SK-N-SH (cell line): ENCODE data around the gene PYY. TPM values are rescaled to one million over a fixed set of nuclear protein-coding genes. Genes with fewer than 3 reads are reported as not detected.
"Not testable (repeated sequence)": the region's sequence is repeated elsewhere in the genome, so short reads cannot be mapped to it uniquely, and the experiment has no call there.

Source experiments
- CTCF ChIA-PET: fragments of 300-600, 350-600 bp; formaldehyde crosslinking; extraction: SDS; loops from one replicate; lab custom pipeline; 2021; lab: Yijun Ruan, JAX
- POLR2A ChIA-PET: fragments of 350-600 bp; sonication (Branson Sonifier 250); formaldehyde crosslinking; extraction: SDS; loops from one replicate; lab custom pipeline; 2020; ENCODE audit warnings: antibody characterized with exemption, inconsistent platforms; lab: Yijun Ruan, JAX
- DNase-seq: peaks from one replicate; pipeline ENCODE4 v3.0.0; 2012
- H2AFZ ChIP-seq: fragments of 200-600 bp; sonication (generic); 2 replicates; pipeline ENCODE4 v1.8.1; 2016; ENCODE audit warnings: antibody characterized with exemption, mild to moderate bottlenecking, low read depth
- H3F3A ChIP-seq: fragments of 200-600 bp; sonication (generic); replicated peaks from 2 replicates; pipeline ENCODE3; 2016; ENCODE audit warnings: antibody characterized with exemption, mild to moderate bottlenecking; ENCODE audit not compliant: insufficient read depth
- H3K27ac ChIP-seq, 2 experiments: fragments of 200-500 bp in 1 of 2; fragments of 200-600 bp in 1 of 2; sonication (Bioruptor generic) in 1 of 2; sonication (generic), shearing (Covaris generic) in 1 of 2; 2 replicates each; pipeline versions ENCODE4 v1.5.1 to v1.6.1; 2014 to 2016; ENCODE audit warnings: low read depth in 2 of 2, inconsistent platforms in 1 of 2, low read length in 1 of 2, mild to moderate bottlenecking in 1 of 2, mixed read lengths in 1 of 2
- H3K27me3 ChIP-seq: fragments of 200-600 bp; sonication (generic), shearing (Covaris generic); 2 replicates; pipeline ENCODE4 v1.6.1; 2016; ENCODE audit warnings: mixed run types; ENCODE audit not compliant: insufficient read depth
- H3K36me3 ChIP-seq, 2 experiments: fragments of 200-500 bp in 1 of 2; fragments of 200-600 bp in 1 of 2; sonication (Bioruptor generic) in 1 of 2; sonication (generic) in 1 of 2; replicated peaks in 1 of 2; 2 replicates each; pipeline versions ENCODE3 to v1.5.1; 2014 to 2016; ENCODE audit warnings: low read length in 1 of 2, mild to moderate bottlenecking in 1 of 2; ENCODE audit not compliant: insufficient read depth in 2 of 2, control insufficient read depth in 1 of 2
- H3K4me1 ChIP-seq, 2 experiments: fragments of 200-500 bp in 1 of 2; fragments of 200-600 bp in 1 of 2; sonication (Bioruptor generic) in 1 of 2; sonication (generic), shearing (Covaris generic) in 1 of 2; 2 replicates each; pipeline versions ENCODE4 v1.5.1 to v1.6.1; 2014 to 2016; ENCODE audit warnings: low read depth in 1 of 2, low read length in 1 of 2, mixed run types in 1 of 2; ENCODE audit not compliant: insufficient read depth in 2 of 2, control insufficient read depth in 1 of 2
- H3K4me2 ChIP-seq: fragments of 200-600 bp; sonication (generic), shearing (Covaris generic); 2 replicates; pipeline ENCODE4 v1.6.1; 2017; ENCODE audit warnings: mixed run types
- H3K4me3 ChIP-seq, 2 experiments: fragments of 200-500 bp in 1 of 2; fragments of 200-600 bp in 1 of 2; sonication (Bioruptor generic) in 1 of 2; sonication (generic), shearing (Covaris generic) in 1 of 2; 2 replicates each; pipeline versions ENCODE4 v1.5.1 to v1.8.1; 2014 to 2016; ENCODE audit warnings: low read depth in 2 of 2, inconsistent platforms in 1 of 2, low read length in 1 of 2, mild to moderate bottlenecking in 1 of 2, mixed read lengths in 1 of 2, moderate library complexity in 1 of 2
- H3K79me2 ChIP-seq: fragments of 200-600 bp; sonication (generic); 2 replicates; pipeline ENCODE4 v1.8.1; 2017; ENCODE audit warnings: mild to moderate bottlenecking; ENCODE audit not compliant: insufficient read depth
- H3K9ac ChIP-seq: fragments of 200-600 bp; sonication (generic); 2 replicates; pipeline ENCODE4 v1.6.1; 2017; ENCODE audit warnings: mixed run types
- H3K9me2 ChIP-seq: fragments of 200-600 bp; sonication (generic); 2 replicates; pipeline ENCODE4 v1.6.1; 2017; ENCODE audit warnings: mixed run types
- H3K9me3 ChIP-seq: fragments of 200-600 bp; sonication (generic); 2 replicates; pipeline ENCODE4 v1.6.1; 2017; ENCODE audit warnings: mixed run types, mild to moderate bottlenecking, moderate library complexity
- H4K20me1 ChIP-seq: fragments of 200-600 bp; sonication (generic); 2 replicates; pipeline ENCODE4 v1.6.1; 2017; ENCODE audit warnings: mild to moderate bottlenecking, mixed run types; ENCODE audit not compliant: insufficient read depth
- CHD2 ChIP-seq: fragments of 150-350 bp; IDR thresholded peaks from 2 replicates; pipeline ENCODE4 v1.6.1; 2018; ENCODE audit warnings: low read length; ENCODE audit not compliant: partially characterized antibody
- JUND ChIP-seq: IDR thresholded peaks from 2 replicates; pipeline ENCODE4 v1.4.0; 2012
- MXI1 ChIP-seq: IDR thresholded peaks from 2 replicates; pipeline ENCODE4 v1.6.1; 2012; ENCODE audit warnings: mild to moderate bottlenecking, low read depth, low read length, improper control_type of control experiment
- NFIC ChIP-seq: IDR thresholded peaks from 2 replicates; pipeline ENCODE4 v1.4.0; 2012; ENCODE audit warnings: borderline replicate concordance
- NRF1 ChIP-seq: IDR thresholded peaks from 2 replicates; pipeline ENCODE4 v1.6.1; 2012; ENCODE audit warnings: low read depth, mild to moderate bottlenecking, low read length
- RCOR1 ChIP-seq: fragments of 150-350 bp; IDR thresholded peaks from 2 replicates; pipeline ENCODE4 v1.6.1; 2017; ENCODE audit warnings: antibody characterized with exemption, low read length
- TAF1 ChIP-seq: IDR thresholded peaks from 2 replicates; pipeline ENCODE4 v1.6.1; 2012; ENCODE audit warnings: low read depth, mild to moderate bottlenecking, low read length, moderate library complexity, borderline replicate concordance
- TCF12 ChIP-seq: IDR thresholded peaks from 2 replicates; pipeline ENCODE4 v1.4.0; 2012
- TEAD4 ChIP-seq: IDR thresholded peaks from 2 replicates; pipeline ENCODE4 v1.4.0; 2012; ENCODE audit warnings: mild to moderate bottlenecking, borderline replicate concordance; ENCODE audit not compliant: insufficient read depth
- YY1 ChIP-seq: IDR thresholded peaks from 2 replicates; pipeline ENCODE4 v1.4.0; 2012; ENCODE audit warnings: low read depth, mild to moderate bottlenecking
- WGBS: methylation state at CpG from one replicate; pipeline ENCODE4 v1.1.6; 2017; ENCODE audit warnings: low lambda C conversion rate; 5-methylcytosine and 5-hydroxymethylcytosine counted together
- polyA plus RNA-seq, 3 experiments: library from polyadenylated mRNA; depleted of rRNA; stranded (reverse); fragments of >200 nt; gene quantifications; 2 replicates each; pipeline ENCODE4 v1.2.3, GENCODE V29; 2012
- TF ChIP-seq, protein P1 (sequence below): fragments of 200-600 bp; sonication (generic); IDR thresholded peaks from 2 replicates; pipeline ENCODE4 v1.6.1; 2017; ENCODE audit warnings: antibody characterized with exemption, mild to moderate bottlenecking, moderate library complexity
- TF ChIP-seq, protein P2 (sequence below): fragments of 150-350 bp; IDR thresholded peaks from 2 replicates; pipeline ENCODE4 v1.6.1; 2016; ENCODE audit warnings: mild to moderate bottlenecking, low read depth, low read length
- TF ChIP-seq, protein P3 (sequence below): IDR thresholded peaks from 2 replicates; pipeline ENCODE4 v1.6.1; 2012; ENCODE audit warnings: mild to moderate bottlenecking, low read depth, low read length, moderate library complexity
- TF ChIP-seq, protein P4 (sequence below): IDR thresholded peaks from 2 replicates; pipeline ENCODE4 v1.4.0; 2012; ENCODE audit warnings: low read depth, borderline replicate concordance
- TF ChIP-seq, protein P5 (sequence below): IDR thresholded peaks from 2 replicates; pipeline ENCODE4 v1.4.0; 2012; ENCODE audit warnings: low read depth, borderline replicate concordance
- TF ChIP-seq, protein P6 (sequence below): fragments of 150-350 bp; IDR thresholded peaks from 2 replicates; pipeline ENCODE4 v1.6.1; 2017; ENCODE audit warnings: antibody characterized with exemption, low read length, low read depth, borderline replicate concordance

Gene PYY
- polyA plus RNA-seq, 1 of the 3 experiments (the other 2 are of a cell fraction), result 0.21 TPM

DNA sequence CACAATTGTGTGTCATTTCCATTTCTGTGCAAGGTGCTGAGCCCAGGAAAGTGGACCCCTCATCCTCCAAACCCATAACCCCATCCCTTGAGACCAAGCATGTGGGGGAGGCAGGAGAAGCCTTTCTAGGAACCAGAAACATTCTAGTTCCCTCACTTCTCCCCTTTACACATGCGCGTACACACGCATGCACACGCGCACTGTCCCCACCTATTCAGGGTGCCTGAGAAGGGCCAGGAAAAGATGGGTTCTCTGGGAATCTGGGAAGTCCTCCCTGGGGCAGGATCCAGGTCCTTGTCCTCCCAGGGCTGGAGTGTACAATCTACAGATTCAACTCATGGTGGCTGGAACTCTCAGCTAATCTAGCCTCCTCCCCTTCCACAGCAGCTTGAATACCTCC lies 13.9 kb downstream of the PYY start:
- Histone ChIP-seq H3K9me3 (no peaks in the 10 kb centered on the region), H2AFZ (no peak overlapping the region), H4K20me1 (no peaks in the 10 kb centered on the region), H3K27ac (no peak overlapping the region), H3K4me2 (no peak overlapping the region), H3K79me2 (no peaks in the 10 kb centered on the region), H3F3A (no peaks in the 10 kb centered on the region), H3K27me3 (no peaks in the 10 kb centered on the region), H3K4me1 (peaks cover 0 to 7% of the 10 kb centered on the region in 2 experiments; a peak in 1 of 4 replicates), H3K9ac (no peak overlapping the region), H3K9me2 (no peaks in the 10 kb centered on the region), H3K4me3 (no peak overlapping the region), H3K36me3 (no peaks in the 10 kb centered on the region)
- TF ChIP-seq, protein P1, sequence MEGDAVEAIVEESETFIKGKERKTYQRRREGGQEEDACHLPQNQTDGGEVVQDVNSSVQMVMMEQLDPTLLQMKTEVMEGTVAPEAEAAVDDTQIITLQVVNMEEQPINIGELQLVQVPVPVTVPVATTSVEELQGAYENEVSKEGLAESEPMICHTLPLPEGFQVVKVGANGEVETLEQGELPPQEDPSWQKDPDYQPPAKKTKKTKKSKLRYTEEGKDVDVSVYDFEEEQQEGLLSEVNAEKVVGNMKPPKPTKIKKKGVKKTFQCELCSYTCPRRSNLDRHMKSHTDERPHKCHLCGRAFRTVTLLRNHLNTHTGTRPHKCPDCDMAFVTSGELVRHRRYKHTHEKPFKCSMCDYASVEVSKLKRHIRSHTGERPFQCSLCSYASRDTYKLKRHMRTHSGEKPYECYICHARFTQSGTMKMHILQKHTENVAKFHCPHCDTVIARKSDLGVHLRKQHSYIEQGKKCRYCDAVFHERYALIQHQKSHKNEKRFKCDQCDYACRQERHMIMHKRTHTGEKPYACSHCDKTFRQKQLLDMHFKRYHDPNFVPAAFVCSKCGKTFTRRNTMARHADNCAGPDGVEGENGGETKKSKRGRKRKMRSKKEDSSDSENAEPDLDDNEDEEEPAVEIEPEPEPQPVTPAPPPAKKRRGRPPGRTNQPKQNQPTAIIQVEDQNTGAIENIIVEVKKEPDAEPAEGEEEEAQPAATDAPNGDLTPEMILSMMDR, result no peak
- TF ChIP-seq, protein P2, sequence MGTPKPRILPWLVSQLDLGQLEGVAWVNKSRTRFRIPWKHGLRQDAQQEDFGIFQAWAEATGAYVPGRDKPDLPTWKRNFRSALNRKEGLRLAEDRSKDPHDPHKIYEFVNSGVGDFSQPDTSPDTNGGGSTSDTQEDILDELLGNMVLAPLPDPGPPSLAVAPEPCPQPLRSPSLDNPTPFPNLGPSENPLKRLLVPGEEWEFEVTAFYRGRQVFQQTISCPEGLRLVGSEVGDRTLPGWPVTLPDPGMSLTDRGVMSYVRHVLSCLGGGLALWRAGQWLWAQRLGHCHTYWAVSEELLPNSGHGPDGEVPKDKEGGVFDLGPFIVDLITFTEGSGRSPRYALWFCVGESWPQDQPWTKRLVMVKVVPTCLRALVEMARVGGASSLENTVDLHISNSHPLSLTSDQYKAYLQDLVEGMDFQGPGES, result no peak
- no peak for TF ChIP-seq CHD2
- no peak for TF ChIP-seq TCF12
- no peak for TF ChIP-seq TAF1
- no peak for TF ChIP-seq YY1
- TF ChIP-seq, protein P3, sequence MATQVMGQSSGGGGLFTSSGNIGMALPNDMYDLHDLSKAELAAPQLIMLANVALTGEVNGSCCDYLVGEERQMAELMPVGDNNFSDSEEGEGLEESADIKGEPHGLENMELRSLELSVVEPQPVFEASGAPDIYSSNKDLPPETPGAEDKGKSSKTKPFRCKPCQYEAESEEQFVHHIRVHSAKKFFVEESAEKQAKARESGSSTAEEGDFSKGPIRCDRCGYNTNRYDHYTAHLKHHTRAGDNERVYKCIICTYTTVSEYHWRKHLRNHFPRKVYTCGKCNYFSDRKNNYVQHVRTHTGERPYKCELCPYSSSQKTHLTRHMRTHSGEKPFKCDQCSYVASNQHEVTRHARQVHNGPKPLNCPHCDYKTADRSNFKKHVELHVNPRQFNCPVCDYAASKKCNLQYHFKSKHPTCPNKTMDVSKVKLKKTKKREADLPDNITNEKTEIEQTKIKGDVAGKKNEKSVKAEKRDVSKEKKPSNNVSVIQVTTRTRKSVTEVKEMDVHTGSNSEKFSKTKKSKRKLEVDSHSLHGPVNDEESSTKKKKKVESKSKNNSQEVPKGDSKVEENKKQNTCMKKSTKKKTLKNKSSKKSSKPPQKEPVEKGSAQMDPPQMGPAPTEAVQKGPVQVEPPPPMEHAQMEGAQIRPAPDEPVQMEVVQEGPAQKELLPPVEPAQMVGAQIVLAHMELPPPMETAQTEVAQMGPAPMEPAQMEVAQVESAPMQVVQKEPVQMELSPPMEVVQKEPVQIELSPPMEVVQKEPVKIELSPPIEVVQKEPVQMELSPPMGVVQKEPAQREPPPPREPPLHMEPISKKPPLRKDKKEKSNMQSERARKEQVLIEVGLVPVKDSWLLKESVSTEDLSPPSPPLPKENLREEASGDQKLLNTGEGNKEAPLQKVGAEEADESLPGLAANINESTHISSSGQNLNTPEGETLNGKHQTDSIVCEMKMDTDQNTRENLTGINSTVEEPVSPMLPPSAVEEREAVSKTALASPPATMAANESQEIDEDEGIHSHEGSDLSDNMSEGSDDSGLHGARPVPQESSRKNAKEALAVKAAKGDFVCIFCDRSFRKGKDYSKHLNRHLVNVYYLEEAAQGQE, result no peak
- no peak for TF ChIP-seq NFIC
- no peak for TF ChIP-seq NRF1
- TF ChIP-seq TEAD4, result no peak
- TF ChIP-seq, protein P4, sequence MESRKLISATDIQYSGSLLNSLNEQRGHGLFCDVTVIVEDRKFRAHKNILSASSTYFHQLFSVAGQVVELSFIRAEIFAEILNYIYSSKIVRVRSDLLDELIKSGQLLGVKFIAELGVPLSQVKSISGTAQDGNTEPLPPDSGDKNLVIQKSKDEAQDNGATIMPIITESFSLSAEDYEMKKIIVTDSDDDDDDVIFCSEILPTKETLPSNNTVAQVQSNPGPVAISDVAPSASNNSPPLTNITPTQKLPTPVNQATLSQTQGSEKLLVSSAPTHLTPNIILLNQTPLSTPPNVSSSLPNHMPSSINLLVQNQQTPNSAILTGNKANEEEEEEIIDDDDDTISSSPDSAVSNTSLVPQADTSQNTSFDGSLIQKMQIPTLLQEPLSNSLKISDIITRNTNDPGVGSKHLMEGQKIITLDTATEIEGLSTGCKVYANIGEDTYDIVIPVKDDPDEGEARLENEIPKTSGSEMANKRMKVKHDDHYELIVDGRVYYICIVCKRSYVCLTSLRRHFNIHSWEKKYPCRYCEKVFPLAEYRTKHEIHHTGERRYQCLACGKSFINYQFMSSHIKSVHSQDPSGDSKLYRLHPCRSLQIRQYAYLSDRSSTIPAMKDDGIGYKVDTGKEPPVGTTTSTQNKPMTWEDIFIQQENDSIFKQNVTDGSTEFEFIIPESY, result no peak
- no peak for TF ChIP-seq JUND
- no peak for TF ChIP-seq RCOR1
- TF ChIP-seq, protein P5, sequence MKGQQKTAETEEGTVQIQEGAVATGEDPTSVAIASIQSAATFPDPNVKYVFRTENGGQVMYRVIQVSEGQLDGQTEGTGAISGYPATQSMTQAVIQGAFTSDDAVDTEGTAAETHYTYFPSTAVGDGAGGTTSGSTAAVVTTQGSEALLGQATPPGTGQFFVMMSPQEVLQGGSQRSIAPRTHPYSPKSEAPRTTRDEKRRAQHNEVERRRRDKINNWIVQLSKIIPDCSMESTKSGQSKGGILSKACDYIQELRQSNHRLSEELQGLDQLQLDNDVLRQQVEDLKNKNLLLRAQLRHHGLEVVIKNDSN, result no peak
- TF ChIP-seq, protein P6, sequence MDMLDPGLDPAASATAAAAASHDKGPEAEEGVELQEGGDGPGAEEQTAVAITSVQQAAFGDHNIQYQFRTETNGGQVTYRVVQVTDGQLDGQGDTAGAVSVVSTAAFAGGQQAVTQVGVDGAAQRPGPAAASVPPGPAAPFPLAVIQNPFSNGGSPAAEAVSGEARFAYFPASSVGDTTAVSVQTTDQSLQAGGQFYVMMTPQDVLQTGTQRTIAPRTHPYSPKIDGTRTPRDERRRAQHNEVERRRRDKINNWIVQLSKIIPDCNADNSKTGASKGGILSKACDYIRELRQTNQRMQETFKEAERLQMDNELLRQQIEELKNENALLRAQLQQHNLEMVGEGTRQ, result no peak
- TF ChIP-seq MXI1, result no peak
- CTCF ChIA-PET, result interaction anchor here (0.7 to 18.2 kb wide), 7 partner anchors 21 to 183 kb away, joined by 3 to 638 read pairs (median 5); partner anchors contain the start of genes MPP2, NAGS and TMEM101
- DNase-seq, result no peak
- POLR2A ChIA-PET, result no interaction called here
- 98% methylated on average over 5 of the region's 5 CpGs for WGBS

DNA sequence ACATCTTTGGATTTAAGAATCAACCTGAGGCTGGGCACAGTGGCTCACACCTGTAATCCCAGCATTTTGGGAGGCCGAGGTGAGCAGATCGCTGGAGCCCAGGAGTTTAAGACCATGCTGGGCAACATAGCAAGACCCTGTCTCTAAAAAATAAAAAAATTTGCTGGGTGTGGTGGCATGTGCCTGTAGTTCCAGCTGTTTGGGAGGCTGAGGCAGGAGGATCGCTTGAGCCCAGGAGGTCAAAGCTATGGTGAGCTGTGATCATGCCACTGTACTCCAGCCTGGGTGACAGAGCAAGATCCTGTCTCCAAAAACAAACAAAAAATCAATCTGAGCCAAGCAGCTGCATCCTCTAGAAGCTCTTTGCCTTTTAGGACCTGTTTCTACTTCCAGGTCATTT lies 14.3 kb downstream of the PYY start:
- H3K36me3 ChIP-seq, H3K9ac ChIP-seq, H3K79me2 ChIP-seq, H3K4me1 ChIP-seq, H3K4me2 ChIP-seq, H3K9me2 ChIP-seq, H3K27me3 ChIP-seq, H4K20me1 ChIP-seq, DNase-seq, H2AFZ ChIP-seq, H3K4me3 ChIP-seq, POLR2A ChIA-PET, H3K27ac ChIP-seq, H3K9me3 ChIP-seq, H3F3A ChIP-seq: not testable (repeated sequence)
- 84% methylated on average over 3 of the region's 3 CpGs for WGBS
- CTCF ChIA-PET, result interaction anchor here (0.7 to 18.2 kb wide), 7 partner anchors 20 to 183 kb away, joined by 3 to 638 read pairs (median 5); partner anchors contain the start of genes MPP2, NAGS and TMEM101
